Aorta (tissue), 5 donors: ENCODE data around the gene CHD9. TPM values are rescaled to one million over a fixed set of nuclear protein-coding genes. Genes with fewer than 3 reads are reported as not detected.

ENCODE experiments used
- ATAC-seq: fragments of 200-7000 bp; cut with Tn5 transposase; one replicate; pipeline ENCODE4 v1.9.1; 2022; ENCODE audit warnings: moderate library complexity; ENCODE audit not compliant: low FRiP score
- DNase-seq, 2 donors: peaks; one replicate each; pipeline ENCODE4 v3.0.0-alpha.2; 2020
- H3K27ac ChIP-seq, 2 donors: one replicate each; pipeline ENCODE4 v1.5.1; 2013; ENCODE audit warnings: low read length in 2 of 2, mild to moderate bottlenecking in 2 of 2, moderate library complexity in 2 of 2, control low read depth in 1 of 2, inconsistent platforms in 1 of 2, low read depth in 1 of 2
- H3K27me3 ChIP-seq, 2 donors: one replicate each; pipeline ENCODE4 v1.6.1; 2013; ENCODE audit warnings: control low read depth in 1 of 2, low read length in 1 of 2, mild to moderate bottlenecking in 1 of 2, moderate library complexity in 1 of 2; ENCODE audit not compliant: insufficient read depth in 2 of 2, control insufficient read depth in 1 of 2
- H3K36me3 ChIP-seq, 2 donors: one replicate each; pipeline ENCODE4 v1.6.1; 2013; ENCODE audit warnings: control low read depth in 1 of 2, low read length in 1 of 2, mild to moderate bottlenecking in 1 of 2; ENCODE audit not compliant: insufficient read depth in 2 of 2, control insufficient read depth in 1 of 2
- H3K4me1 ChIP-seq, 2 donors: one replicate each; pipeline ENCODE4 v1.6.1; 2013; ENCODE audit warnings: low read length in 2 of 2, control low read depth in 1 of 2, mild to moderate bottlenecking in 1 of 2, moderate library complexity in 1 of 2; ENCODE audit not compliant: insufficient read depth in 2 of 2, control insufficient read depth in 1 of 2
- H3K4me3 ChIP-seq, 2 donors: one replicate each; pipeline ENCODE4 v1.5.1; 2013; ENCODE audit warnings: low read length in 2 of 2, control low read depth in 1 of 2, mild to moderate bottlenecking in 1 of 2
- H3K9me3 ChIP-seq: one replicate; pipeline ENCODE4 v1.6.1; 2013; ENCODE audit warnings: mild to moderate bottlenecking, low read length; ENCODE audit not compliant: control insufficient read depth
- WGBS, 2 donors: extraction: QIAGEN DNeasy Blood & Tissue Kit; methylation state at CpG; one replicate each; pipeline ENCODE4 v1.1.7; 2013; 5-methylcytosine and 5-hydroxymethylcytosine counted together
- intact Hi-C, 2 donors: fragments of 100-400 bp; cut with DNase I; formaldehyde crosslinking; loops; one replicate each; pipeline versions ENCODE4 v1.14.2 to v1.15.0; 2022
- polyA plus RNA-seq, 2 donors: library from polyadenylated mRNA; stranded (reverse); fragments of 200-250 nt; gene quantifications; one replicate each; pipeline ENCODE4 v1.2.3, GENCODE V29; 2013
- total RNA-seq, 2 donors: library from RNA; stranded (reverse); fragmentation: NEBNext Ultra II Directional; extraction: Animal tissue kit (Norgen Biotek cat#: 25700); gene quantifications; one replicate each; pipeline ENCODE4 v1.2.1, GENCODE V29; 2021
- donor health status: healthy with polysubstance abuse.
- donor health status: Bipolar disorder and iron deficiency.
- donor health status: DM: no; HTN: no; CAD: no.
- donor health status: DM: no; HTN: no; CAD: no.
- donor health status: DM: yes; HTN: yes; CAD: no.

Gene CHD9
- total and polyA plus RNA-seq, 4 donors, result 9.6 to 133 (median 52.0) TPM

DNA sequence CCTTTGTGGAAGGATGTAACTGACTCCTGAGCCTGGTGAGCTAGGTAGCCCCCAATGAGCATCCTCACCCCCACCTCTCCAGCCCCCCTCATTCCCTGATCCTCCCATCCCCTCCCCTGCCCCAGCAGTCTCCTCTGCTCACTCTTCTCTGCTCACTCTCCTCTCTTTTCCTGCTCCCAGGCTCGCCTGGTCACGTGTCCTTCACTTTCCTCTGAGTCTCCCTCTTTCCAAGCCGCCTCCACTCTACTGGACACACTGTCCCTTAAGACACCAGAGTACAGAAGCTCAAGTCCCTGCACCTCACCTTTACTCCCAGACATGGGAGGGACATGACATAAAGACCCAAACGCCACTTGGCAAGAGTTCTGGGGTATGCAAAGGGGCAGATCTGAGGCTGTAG is 303.2 kb downstream of the CHD9 start:
- no peak for ATAC-seq
- Histone ChIP-seq H3K27me3 (no peaks in the 10 kb centered on the region), H3K27ac (no peak overlapping the region), H3K9me3 (no peaks in the 10 kb centered on the region), H3K36me3 (no peaks in the 10 kb centered on the region), H3K4me3 (no peak overlapping the region), H3K4me1 (no peaks in the 10 kb centered on the region)
- intact Hi-C loops, result no loop called here
- no peak for DNase-seq
- WGBS, 2 donors, result 66 to 71% methylated on average over 4 of the region's 4 CpGs

DNA sequence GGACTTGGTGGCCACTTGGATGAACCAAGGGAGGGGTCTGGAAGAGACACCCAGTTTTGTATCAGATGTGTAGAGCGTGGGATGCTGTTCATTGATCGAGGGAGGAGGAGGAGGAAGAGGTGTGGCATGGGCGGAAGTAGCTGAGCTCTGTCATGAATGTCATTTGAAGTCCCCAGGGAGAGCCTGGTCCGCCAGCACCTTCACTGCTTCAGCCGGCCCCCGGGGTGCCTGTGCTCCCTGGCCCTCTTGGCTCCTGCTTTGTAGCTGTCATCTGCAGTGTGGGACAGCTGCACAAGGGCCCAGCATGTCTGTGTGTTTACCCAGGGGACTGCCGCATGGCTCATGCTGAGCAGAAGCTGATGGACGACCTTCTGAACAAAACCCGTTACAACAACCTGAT is 304.1 kb downstream of the CHD9 start:
- no peaks in the 10 kb centered on the region for H3K36me3 ChIP-seq
- no peaks in the 10 kb centered on the region for H3K27me3 ChIP-seq
- intact Hi-C loops, result no loop called here
- no peak for ATAC-seq
- no peak overlapping the region for H3K27ac ChIP-seq
- H3K4me3 ChIP-seq, result no peak overlapping the region
- no peaks in the 10 kb centered on the region for H3K4me1 ChIP-seq
- DNase-seq, result no peak
- 57 to 58% methylated on average over 9 of the region's 9 CpGs for WGBS, 2 donors
- H3K9me3 ChIP-seq, result no peaks in the 10 kb centered on the region

DNA sequence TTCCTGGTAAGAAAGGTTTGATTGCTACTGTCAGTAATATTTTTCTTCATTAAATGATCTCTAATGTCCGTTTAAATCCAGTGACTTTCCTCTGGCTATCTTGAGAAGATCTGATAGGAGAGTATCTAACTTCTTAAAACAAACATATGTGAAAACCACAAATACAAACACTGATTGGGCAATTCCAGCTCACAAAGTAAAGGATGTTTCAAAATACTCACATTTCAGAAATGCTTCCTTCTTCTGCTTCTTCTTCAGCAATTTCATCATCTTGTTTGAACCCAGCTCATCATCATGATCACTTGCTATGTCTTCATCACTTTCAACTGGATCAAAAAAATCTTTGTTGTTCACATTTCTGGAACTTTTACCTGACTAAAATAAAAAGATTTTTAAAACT is 315.1 kb downstream of the CHD9 start:
- no peak overlapping the region for H3K4me3 ChIP-seq
- no peaks in the 10 kb centered on the region for H3K36me3 ChIP-seq
- intact Hi-C loops, result no loop called here
- ATAC-seq (no peak), DNase-seq (no peak)
- no peaks in the 10 kb centered on the region for H3K27me3 ChIP-seq
- H3K9me3 ChIP-seq, result no peaks in the 10 kb centered on the region
- no peak overlapping the region for H3K27ac ChIP-seq
- WGBS, 2 donors, result 71 to 72% methylated on average over 1 of the region's 1 CpG
- H3K4me1 ChIP-seq, result no peaks in the 10 kb centered on the region

DNA sequence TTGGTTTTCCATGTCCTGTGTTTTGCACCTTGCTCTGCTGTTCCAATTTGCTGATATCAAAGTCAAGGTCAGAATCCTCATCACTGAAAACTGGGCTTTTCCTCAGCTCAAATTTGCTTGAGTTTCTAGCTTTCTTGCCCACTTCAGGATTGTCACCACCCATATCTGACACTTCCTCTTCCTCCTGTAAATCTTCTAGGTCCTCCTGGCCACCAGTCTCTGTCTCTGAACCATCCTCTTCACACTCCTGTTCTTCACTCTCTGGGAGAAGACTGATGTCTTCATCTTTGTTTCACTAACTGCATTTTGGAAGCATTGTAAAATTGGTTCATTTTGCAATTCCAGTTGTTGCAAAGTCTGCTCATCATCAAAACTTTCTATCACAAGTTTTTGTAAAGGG is 316.0 kb downstream of the CHD9 start:
- Histone ChIP-seq H3K4me1 (no peaks in the 10 kb centered on the region), H3K4me3 (no peak overlapping the region), H3K36me3 (no peaks in the 10 kb centered on the region), H3K27me3 (no peaks in the 10 kb centered on the region), H3K9me3 (no peaks in the 10 kb centered on the region), H3K27ac (no peak overlapping the region)
- ATAC-seq (no peak), DNase-seq (no peak)
- intact Hi-C loops, result no loop called here

DNA sequence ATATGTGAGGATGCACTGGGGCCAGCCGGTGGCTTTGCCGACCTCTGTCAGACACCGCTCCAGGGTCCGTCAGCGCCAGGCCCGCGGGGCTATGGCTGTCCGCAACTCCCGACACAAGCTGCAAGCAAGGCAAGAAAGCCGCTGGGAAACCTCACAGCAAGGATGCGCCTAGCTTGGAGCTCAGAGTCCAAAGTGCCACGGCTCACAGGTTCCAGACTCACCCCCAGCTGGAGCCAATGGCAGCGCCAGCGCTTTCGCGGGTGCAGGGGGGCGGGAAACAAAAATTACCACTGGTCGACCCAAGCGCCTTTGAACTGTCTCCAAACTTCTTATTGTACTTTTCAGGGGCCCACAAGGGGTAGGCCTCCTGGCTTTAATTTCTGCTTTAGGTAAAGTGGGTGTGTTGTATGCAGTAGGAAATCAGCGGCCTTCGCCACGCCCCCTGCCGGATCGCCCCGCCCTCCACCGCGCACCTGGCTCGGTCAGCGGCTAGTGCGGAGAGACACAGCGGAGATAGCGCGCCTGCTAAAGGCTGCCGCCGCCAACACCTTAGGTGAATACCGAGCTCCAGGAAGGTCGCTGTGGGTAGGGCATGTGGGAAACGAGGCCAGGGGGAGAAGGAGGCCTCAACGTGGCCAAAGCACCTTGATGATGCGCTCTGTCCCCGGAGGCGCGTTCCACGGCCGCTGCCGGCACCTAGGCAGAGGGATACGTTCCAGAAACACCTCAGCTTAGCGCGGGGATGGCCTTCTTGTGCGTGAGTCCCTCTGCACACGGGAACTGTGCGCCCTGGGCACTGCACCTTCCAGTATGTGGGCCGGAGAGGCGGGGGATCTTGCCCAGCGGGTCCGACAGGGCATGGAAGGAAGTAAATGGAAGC is 318.4 kb downstream of the CHD9 start:
- WGBS, 2 donors, result 11 to 19% methylated on average over 55 to 56 of the region's 56 CpGs
- Histone ChIP-seq H3K9me3 (no peaks in the 10 kb centered on the region), H3K4me3 (no peak overlapping the region), H3K36me3 (no peaks in the 10 kb centered on the region), H3K27me3 (no peaks in the 10 kb centered on the region), H3K27ac (no peak overlapping the region), H3K4me1 (no peaks in the 10 kb centered on the region)
- DNase-seq (peak in 1 of 2 donors; percentile 75), ATAC-seq (peak; percentile 52)
- intact Hi-C loops, result no loop called here

DNA sequence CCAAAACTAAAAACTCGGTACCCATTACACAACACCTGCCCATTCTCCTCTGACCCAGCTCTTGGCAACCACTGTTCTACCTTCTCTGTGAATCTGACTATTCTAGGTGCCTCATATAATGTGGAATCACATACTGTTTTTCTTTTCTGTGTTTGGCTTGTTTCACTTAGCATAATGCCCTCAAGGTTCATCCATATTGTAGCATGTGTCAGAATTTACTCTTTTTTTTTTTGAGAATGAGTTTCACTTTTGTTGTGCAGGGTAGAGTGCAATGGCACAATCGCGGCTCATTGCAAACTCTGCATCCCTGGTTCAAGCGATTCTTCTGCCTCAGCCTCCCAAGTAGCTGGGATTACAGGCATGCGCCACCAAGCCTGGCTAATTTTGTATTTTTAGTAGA is 320.0 kb downstream of the CHD9 start:
- Histone ChIP-seq H3K27me3 (no peaks in the 10 kb centered on the region), H3K4me1 (no peaks in the 10 kb centered on the region), H3K4me3 (no peak overlapping the region), H3K9me3 (no peaks in the 10 kb centered on the region), H3K36me3 (no peaks in the 10 kb centered on the region), H3K27ac (no peak overlapping the region)
- no peak for ATAC-seq
- 95 to 97% methylated on average over 5 of the region's 5 CpGs for WGBS, 2 donors
- no peak for DNase-seq
- intact Hi-C loops, result no loop called here

DNA sequence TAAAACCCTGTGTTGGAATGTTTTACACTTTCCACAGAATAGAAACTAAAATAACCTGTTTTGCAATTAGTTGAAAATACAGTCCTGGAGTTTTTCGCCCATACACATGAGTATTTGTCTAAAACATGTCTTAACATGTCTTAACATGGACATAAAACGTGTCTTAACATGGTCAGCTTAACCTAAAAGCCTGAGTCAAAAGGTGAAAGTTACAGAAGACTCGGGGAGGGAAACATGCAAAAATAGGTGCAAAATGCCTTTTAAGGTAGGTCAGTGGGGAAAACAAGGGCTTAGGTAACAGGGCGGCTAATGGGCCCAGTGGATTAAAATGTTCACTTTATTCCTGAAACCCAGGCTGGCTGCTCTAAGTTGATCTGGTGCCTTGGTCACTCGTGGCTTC is 323.3 kb downstream of the CHD9 start:
- intact Hi-C loops, result no loop called here
- ATAC-seq, result no peak

More for the DNA sequence above, 323.3 kb downstream of the CHD9 start:
- H3K36me3 ChIP-seq, result no peaks in the 10 kb centered on the region
- no peaks in the 10 kb centered on the region for H3K9me3 ChIP-seq
- no peaks in the 10 kb centered on the region for H3K4me1 ChIP-seq
- no peaks in the 10 kb centered on the region for H3K27me3 ChIP-seq
- WGBS, 2 donors, result 56 to 59% methylated on average over 5 of the region's 5 CpGs
- no peak overlapping the region for H3K27ac ChIP-seq
- DNase-seq, result no peak
- no peak overlapping the region for H3K4me3 ChIP-seq

Other genes starting within 250 kb of the CHD9 start
- 1 to 10 TPM in 1 of 2 donors, under 1 TPM in 1; 0.88 to 2.3 TPM for gene CHD9NB, start 2.1 kb upstream of the CHD9 start, total RNA-seq
- gene CHD9NB, start 2.1 kb upstream of the CHD9 start, polyA plus RNA-seq, result 1 to 10 TPM in 1 of 2 donors, under 1 TPM in 1; 0.36 to 1.1 TPM